ENCODE data around the gene TMEM35B. TPM values are rescaled to one million over a fixed set of nuclear protein-coding genes. Genes with fewer than 3 reads are reported as not detected.

The TMEM35B gene
- total RNA-seq, 2 donors from 2014 or later = 28.2 to 31.3 TPM

DNA sequence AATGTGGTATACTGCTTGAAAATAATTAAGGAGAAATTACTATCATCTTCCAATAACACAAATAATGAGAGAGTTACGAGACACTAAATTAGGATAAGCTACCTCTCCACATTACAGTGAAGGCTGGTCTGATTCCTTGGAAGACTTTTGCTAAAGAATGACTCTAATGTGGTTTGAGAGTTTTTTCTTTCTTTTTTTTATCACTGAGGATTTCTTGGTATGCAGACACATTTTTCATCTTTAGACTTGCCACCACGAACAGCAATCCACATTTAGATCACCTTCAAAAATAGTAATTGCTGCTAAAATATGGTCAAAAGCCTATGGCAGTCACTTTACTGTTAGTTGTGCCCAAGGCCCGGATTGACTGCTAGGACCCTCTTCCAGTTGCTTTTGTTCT, 16.6 kb upstream of the TMEM35B start:
- no peak overlapping the region for H3K27ac Mint-ChIP-seq
- 96 to 100% methylated on average over 1 to 2 of the region's 3 CpGs for WGBS, 2 experiments (ENCODE audit: insufficient coverage in 1 of 2, insufficient read length in 1 of 2)
- H3K4me3 Mint-ChIP-seq = no peak overlapping the region
- TF ChIP-seq CTCF (conservative IDR thresholded peaks at IDR 0.05) = no peak
- H3K27me3 Mint-ChIP-seq (ENCODE audit: insufficient read depth) = no peaks in the 10 kb centered on the region
- no peak for DNase-seq
- Histone ChIP-seq H3K4me1 (ENCODE audit: control insufficient read depth, insufficient read depth, low read length) (no peaks in the 10 kb centered on the region), H3K4me3 (ENCODE audit: low read length) (no peak overlapping the region), H3K27me3 (ENCODE audit: control insufficient read depth, insufficient read depth, low read length, poor library complexity, severe bottlenecking) (no peaks in the 10 kb centered on the region), H3K9me3 (ENCODE audit: control insufficient read depth, low read length) (no peaks in the 10 kb centered on the region), H3K27ac (ENCODE audit: low read depth, low read length) (no peak overlapping the region), H3K9ac (ENCODE audit: extremely low read depth, low read length, poor library complexity, severe bottlenecking) (no peak overlapping the region), H3K36me3 (ENCODE audit: control insufficient read depth, insufficient read depth, low read length) (peaks cover 42% of the 10 kb centered on the region)
- peaks cover 7% of the 10 kb centered on the region for H3K4me1 Mint-ChIP-seq
- H3K36me3 Mint-ChIP-seq (ENCODE audit: low read depth) = peaks cover 19% of the 10 kb centered on the region
- no peaks in the 10 kb centered on the region for H3K9me3 Mint-ChIP-seq

- no peak for DNase-seq
- WGBS, 2 experiments (ENCODE audit: insufficient coverage in 1 of 2, insufficient read length in 1 of 2) = no CpG with 5 or more reads among the region's 5 CpGs
Measured at GRCh38 chr1:34994878-34995277, 9.7 kb upstream of the TMEM35B start.

GRCh38 chr1:34988581-34988980, 3.4 kb upstream of the TMEM35B start:
- TF ChIP-seq CTCF (conservative IDR thresholded peaks at IDR 0.05) = no peak
- Histone ChIP-seq H3K36me3 (ENCODE audit: control insufficient read depth, insufficient read depth, low read length) (peaks cover 7% of the 10 kb centered on the region), H3K9ac (ENCODE audit: extremely low read depth, low read length, poor library complexity, severe bottlenecking) (no peak overlapping the region), H3K9me3 (ENCODE audit: control insufficient read depth, low read length) (no peaks in the 10 kb centered on the region), H3K4me3 (ENCODE audit: low read length) (no peak overlapping the region), H3K27ac (ENCODE audit: low read depth, low read length) (no peak overlapping the region), H3K4me1 (ENCODE audit: control insufficient read depth, insufficient read depth, low read length) (peaks cover 4% of the 10 kb centered on the region), H3K27me3 (ENCODE audit: control insufficient read depth, insufficient read depth, low read length, poor library complexity, severe bottlenecking) (no peaks in the 10 kb centered on the region)
- no peak overlapping the region for H3K4me3 Mint-ChIP-seq
- no peak overlapping the region for H3K27ac Mint-ChIP-seq
- H3K4me1 Mint-ChIP-seq = peaks cover 10% of the 10 kb centered on the region
- no peak for DNase-seq
- no peaks in the 10 kb centered on the region for H3K9me3 Mint-ChIP-seq
- H3K36me3 Mint-ChIP-seq (ENCODE audit: low read depth) = peaks cover 7% of the 10 kb centered on the region
- no peaks in the 10 kb centered on the region for H3K27me3 Mint-ChIP-seq (ENCODE audit: insufficient read depth)

More at GRCh38 chr1:34994878-34995277, 9.7 kb upstream of the TMEM35B start:
- Histone ChIP-seq H3K4me1 (ENCODE audit: control insufficient read depth, insufficient read depth, low read length) (no peaks in the 10 kb centered on the region), H3K9me3 (ENCODE audit: control insufficient read depth, low read length) (no peaks in the 10 kb centered on the region), H3K27me3 (ENCODE audit: control insufficient read depth, insufficient read depth, low read length, poor library complexity, severe bottlenecking) (no peaks in the 10 kb centered on the region), H3K36me3 (ENCODE audit: control insufficient read depth, insufficient read depth, low read length) (peaks cover 7% of the 10 kb centered on the region), H3K4me3 (ENCODE audit: low read length) (no peak overlapping the region), H3K27ac (ENCODE audit: low read depth, low read length) (no peak overlapping the region), H3K9ac (ENCODE audit: extremely low read depth, low read length, poor library complexity, severe bottlenecking) (no peak overlapping the region)
- no peak for TF ChIP-seq CTCF (conservative IDR thresholded peaks at IDR 0.05)
- no peak overlapping the region for H3K27ac Mint-ChIP-seq
- H3K36me3 Mint-ChIP-seq (ENCODE audit: low read depth) = peaks cover 7% of the 10 kb centered on the region
- H3K4me3 Mint-ChIP-seq = no peak overlapping the region
- H3K4me1 Mint-ChIP-seq = peaks cover 7% of the 10 kb centered on the region
- H3K9me3 Mint-ChIP-seq = no peaks in the 10 kb centered on the region
- H3K27me3 Mint-ChIP-seq (ENCODE audit: insufficient read depth) = no peaks in the 10 kb centered on the region

All from endodermal cell (in vitro differentiated cells).